Measurements from ENCODE around the gene PPP6R3. TPM values are rescaled to one million over a fixed set of nuclear protein-coding genes. Genes with fewer than 3 reads are reported as not detected.

PPP6R3 gene
- total and polyA plus RNA-seq, 10 of the 15 experiments (the other 5 are each of a cell fraction or from before 2014, with no cell fraction given): 12.4 to 123 (median 74.1) TPM

DNA sequence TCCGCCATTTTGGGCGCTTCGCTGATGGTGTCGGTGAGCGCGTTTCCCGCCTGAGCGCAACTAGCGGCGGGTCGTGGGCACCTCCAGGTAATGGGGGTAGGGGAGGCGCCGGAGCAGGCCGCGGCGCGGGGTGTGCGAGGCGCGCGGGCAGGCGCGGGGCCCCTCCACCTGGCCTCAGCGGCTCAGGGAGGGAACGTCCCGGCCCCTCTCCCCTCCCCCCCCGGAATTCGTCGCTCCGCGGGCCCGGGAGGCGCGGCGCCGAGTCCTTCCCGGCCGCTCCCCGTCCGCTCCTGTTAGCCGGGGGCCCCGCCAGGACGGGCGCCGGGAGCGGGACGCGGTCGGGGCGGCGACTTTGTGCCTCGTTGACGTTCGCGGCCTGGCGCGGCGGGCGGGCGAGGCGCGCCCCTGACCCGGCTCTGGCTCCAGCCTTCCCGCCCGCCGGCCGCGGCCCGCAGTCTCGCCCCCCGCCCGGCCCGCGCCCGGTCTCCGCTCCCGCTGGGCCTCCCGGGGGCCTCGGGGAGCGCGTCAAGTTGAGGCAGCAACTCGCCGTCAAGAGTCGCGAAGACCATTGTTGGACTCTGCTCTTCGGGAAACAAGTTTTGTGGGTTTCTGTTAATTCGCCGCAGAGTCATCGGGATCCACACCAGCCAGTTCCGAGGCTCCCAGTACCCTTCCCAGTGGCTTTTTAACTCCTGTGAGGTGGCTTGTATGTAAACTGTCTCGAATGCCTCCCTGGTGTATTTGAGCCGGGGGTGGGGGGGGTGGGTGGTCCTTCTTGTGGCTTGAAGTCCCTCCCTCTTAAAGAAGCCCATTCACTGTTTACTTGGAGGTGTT, at the start of gene PPP6R3 (continued):
- TF ChIP-seq, protein P1, sequence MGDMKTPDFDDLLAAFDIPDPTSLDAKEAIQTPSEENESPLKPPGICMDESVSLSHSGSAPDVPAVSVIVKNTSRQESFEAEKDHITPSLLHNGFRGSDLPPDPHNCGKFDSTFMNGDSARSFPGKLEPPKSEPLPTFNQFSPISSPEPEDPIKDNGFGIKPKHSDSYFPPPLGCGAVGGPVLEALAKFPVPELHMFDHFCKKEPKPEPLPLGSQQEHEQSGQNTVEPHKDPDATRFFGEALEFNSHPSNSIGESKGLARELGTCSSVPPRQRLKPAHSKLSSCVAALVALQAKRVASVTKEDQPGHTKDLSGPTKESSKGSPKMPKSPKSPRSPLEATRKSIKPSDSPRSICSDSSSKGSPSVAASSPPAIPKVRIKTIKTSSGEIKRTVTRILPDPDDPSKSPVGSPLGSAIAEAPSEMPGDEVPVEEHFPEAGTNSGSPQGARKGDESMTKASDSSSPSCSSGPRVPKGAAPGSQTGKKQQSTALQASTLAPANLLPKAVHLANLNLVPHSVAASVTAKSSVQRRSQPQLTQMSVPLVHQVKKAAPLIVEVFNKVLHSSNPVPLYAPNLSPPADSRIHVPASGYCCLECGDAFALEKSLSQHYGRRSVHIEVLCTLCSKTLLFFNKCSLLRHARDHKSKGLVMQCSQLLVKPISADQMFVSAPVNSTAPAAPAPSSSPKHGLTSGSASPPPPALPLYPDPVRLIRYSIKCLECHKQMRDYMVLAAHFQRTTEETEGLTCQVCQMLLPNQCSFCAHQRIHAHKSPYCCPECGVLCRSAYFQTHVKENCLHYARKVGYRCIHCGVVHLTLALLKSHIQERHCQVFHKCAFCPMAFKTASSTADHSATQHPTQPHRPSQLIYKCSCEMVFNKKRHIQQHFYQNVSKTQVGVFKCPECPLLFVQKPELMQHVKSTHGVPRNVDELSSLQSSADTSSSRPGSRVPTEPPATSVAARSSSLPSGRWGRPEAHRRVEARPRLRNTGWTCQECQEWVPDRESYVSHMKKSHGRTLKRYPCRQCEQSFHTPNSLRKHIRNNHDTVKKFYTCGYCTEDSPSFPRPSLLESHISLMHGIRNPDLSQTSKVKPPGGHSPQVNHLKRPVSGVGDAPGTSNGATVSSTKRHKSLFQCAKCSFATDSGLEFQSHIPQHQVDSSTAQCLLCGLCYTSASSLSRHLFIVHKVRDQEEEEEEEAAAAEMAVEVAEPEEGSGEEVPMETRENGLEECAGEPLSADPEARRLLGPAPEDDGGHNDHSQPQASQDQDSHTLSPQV (IDR thresholded peaks at IDR 0.05): no peak
- TF ChIP-seq MEF2A (IDR thresholded peaks at IDR 0.05; ENCODE audit: insufficient read depth, low read depth, low read length) (no peak), SMC3 (IDR thresholded peaks at IDR 0.05; ENCODE audit: borderline replicate concordance, low read length) (no peak), TAF1 (IDR thresholded peaks at IDR 0.05; ENCODE audit: borderline replicate concordance, low read depth, low read length) (peak; percentile 60; the same call in 1 of the 2 replicates), TCF12 (IDR thresholded peaks at IDR 0.05; ENCODE audit: low read depth, low read length) (peak; percentile 7; the same call in 1 of the 2 replicates), HDAC6 (IDR thresholded peaks at IDR 0.05; ENCODE audit: unreplicated experiment) (no peak), NKRF (conservative IDR thresholded peaks at IDR 0.05) (peak; percentile 86), RBBP5 (conservative IDR thresholded peaks at IDR 0.05) (no peak), CREM (IDR thresholded peaks at IDR 0.05; ENCODE audit: low read depth) (no peak), EP300 (IDR thresholded peaks at IDR 0.05; ENCODE audit: borderline replicate concordance in 1 of 2, control insufficient read depth in 1 of 2, low read depth in 2 of 2, low read length in 2 of 2) (no peak), STAT3 (IDR thresholded peaks at IDR 0.05; ENCODE audit: low read depth, low read length) (no peak), ATF7 (IDR thresholded peaks at IDR 0.05; ENCODE audit: low read depth) (no peak), WRNIP1 (IDR thresholded peaks at IDR 0.05; ENCODE audit: borderline replicate concordance, low read depth, low read length) (no peak), HDAC2 (IDR thresholded peaks at IDR 0.05) (no peak), RAD21 (IDR thresholded peaks at IDR 0.05; ENCODE audit: insufficient read depth, low read depth, low read length) (no peak), RB1 (IDR thresholded peaks at IDR 0.05; ENCODE audit: borderline replicate concordance) (peak; percentile 96), KAT2A (conservative IDR thresholded peaks at IDR 0.05; ENCODE audit: control insufficient read depth, low read depth, low read length) (no peak), CHD2 (IDR thresholded peaks at IDR 0.05; ENCODE audit: borderline replicate concordance, low read depth, low read length) (peak; percentile 68; the same call in 1 of the 2 replicates), JUND (IDR thresholded peaks at IDR 0.05; ENCODE audit: low read depth, low read length) (no peak), RUNX3 (IDR thresholded peaks at IDR 0.05; ENCODE audit: low read length) (no peak), MTA2 (IDR thresholded peaks at IDR 0.05; ENCODE audit: low read depth) (no peak)
- TF ChIP-seq, protein P2, sequence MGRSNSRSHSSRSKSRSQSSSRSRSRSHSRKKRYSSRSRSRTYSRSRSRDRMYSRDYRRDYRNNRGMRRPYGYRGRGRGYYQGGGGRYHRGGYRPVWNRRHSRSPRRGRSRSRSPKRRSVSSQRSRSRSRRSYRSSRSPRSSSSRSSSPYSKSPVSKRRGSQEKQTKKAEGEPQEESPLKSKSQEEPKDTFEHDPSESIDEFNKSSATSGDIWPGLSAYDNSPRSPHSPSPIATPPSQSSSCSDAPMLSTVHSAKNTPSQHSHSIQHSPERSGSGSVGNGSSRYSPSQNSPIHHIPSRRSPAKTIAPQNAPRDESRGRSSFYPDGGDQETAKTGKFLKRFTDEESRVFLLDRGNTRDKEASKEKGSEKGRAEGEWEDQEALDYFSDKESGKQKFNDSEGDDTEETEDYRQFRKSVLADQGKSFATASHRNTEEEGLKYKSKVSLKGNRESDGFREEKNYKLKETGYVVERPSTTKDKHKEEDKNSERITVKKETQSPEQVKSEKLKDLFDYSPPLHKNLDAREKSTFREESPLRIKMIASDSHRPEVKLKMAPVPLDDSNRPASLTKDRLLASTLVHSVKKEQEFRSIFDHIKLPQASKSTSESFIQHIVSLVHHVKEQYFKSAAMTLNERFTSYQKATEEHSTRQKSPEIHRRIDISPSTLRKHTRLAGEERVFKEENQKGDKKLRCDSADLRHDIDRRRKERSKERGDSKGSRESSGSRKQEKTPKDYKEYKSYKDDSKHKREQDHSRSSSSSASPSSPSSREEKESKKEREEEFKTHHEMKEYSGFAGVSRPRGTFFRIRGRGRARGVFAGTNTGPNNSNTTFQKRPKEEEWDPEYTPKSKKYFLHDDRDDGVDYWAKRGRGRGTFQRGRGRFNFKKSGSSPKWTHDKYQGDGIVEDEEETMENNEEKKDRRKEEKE (IDR thresholded peaks at IDR 0.05): peak; percentile 48; the same call in 1 of the 2 replicates
